GM23248 (cell line): ENCODE results near the gene HAT1.

Source experiments
- EZH2 ChIP-seq: fragments of 200-600 bp; sonication (generic); IDR thresholded peaks from 2 replicates; pipeline ENCODE4 v1.6.1; 2018; ENCODE audit warnings: antibody characterized with exemption, mild to moderate bottlenecking; ENCODE audit not compliant: insufficient read depth, poor library complexity, severe bottlenecking
- EZH2phosphoT487 ChIP-seq: fragments of 200-600 bp; sonication (generic); IDR thresholded peaks from 2 replicates; pipeline ENCODE4 v1.6.1; 2018; ENCODE audit warnings: antibody characterized with exemption, moderate library complexity, mild to moderate bottlenecking, low read depth; ENCODE audit not compliant: insufficient read depth

GRCh38 chr2:171893824-171894611 is 28.2 kb upstream of the HAT1 start, which contains the start of gene SLC25A12:
- no peak for TF ChIP-seq EZH2
- TF ChIP-seq EZH2phosphoT487: no peak
